ENCODE measurements around the gene STAM. TPM values are rescaled to one million over a fixed set of nuclear protein-coding genes. Genes with fewer than 3 reads are reported as not detected.

STAM gene
- total RNA-seq, 2 experiments from 2014 or later = 12.9 to 18.2 TPM

DNA sequence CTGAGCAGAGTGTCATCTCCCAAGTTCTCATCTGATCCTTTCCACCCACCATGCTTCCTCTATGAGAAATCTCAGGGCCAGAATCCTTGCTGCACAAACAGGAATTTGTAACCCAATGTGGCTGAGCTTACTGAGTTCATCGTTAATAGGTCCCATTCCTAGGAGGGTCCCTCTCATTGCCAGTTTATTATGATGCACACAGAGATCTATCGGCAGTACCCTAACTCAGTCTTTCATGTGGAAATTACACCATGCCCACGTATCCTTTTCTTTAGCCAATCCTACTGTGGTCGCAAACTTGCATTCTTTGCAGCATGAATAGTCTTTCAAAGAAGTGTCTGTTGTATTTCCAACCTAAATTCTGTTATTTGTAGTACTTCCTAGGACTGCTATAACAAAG, 120.2 kb downstream of the STAM start:
- no TSS peak for BruUV-seq (replicated peaks)
- Histone ChIP-seq H3K27ac (ENCODE audit: low read depth, low read length, poor library complexity, severe bottlenecking) (no peak overlapping the region), H3K4me3 (ENCODE audit: low read depth, low read length, poor library complexity, severe bottlenecking) (no peak overlapping the region), H3K79me2 (ENCODE audit: insufficient read depth, low read depth, low read length) (no peaks in the 10 kb centered on the region), H4K20me1 (ENCODE audit: insufficient read depth, low read length) (no peaks in the 10 kb centered on the region), H3K4me1 (ENCODE audit: insufficient read depth, low read length, poor library complexity, severe bottlenecking) (no peaks in the 10 kb centered on the region), H3K9me3 (ENCODE audit: low read length) (no peaks in the 10 kb centered on the region), H3K4me2 (ENCODE audit: low read length) (no peak overlapping the region), H2AFZ (ENCODE audit: low read length) (no peak overlapping the region), H3K9me2 (ENCODE audit: insufficient read depth, low read length) (no peaks in the 10 kb centered on the region), H3K36me3 (ENCODE audit: insufficient read depth, low read length) (no peaks in the 10 kb centered on the region)
- ChIA-PET POLR2A (interaction anchor here (0.5 kb wide), 1 partner anchor 666 kb away, joined by 3 read pairs; no protein-coding TSS in a partner anchor), CTCF (ENCODE audit: unreplicated experiment) (no interaction called here)
- DNase-seq (ENCODE audit: low spot score) = no peak
- TF ChIP-seq CTCF (conservative IDR thresholded peaks at IDR 0.05; ENCODE audit: low read length) (no peak), EZH2phosphoT487 (IDR thresholded peaks at IDR 0.05; ENCODE audit: borderline replicate concordance, low read depth, low read length) (no peak)
- intact Hi-C loops (cut with micrococcal nuclease; ENCODE audit: unreplicated experiment) = no loop called here

GRCh38 chr10:17765602-17766001, 121.7 kb downstream of the STAM start:
- BruUV-seq (replicated peaks) = no TSS peak
- no peak overlapping the region for H3K4me3 ChIP-seq (ENCODE audit: low read depth, low read length, poor library complexity, severe bottlenecking)
- H3K36me3 ChIP-seq (ENCODE audit: insufficient read depth, low read length) = no peaks in the 10 kb centered on the region
- no peaks in the 10 kb centered on the region for H3K79me2 ChIP-seq (ENCODE audit: insufficient read depth, low read depth, low read length)
- no peaks in the 10 kb centered on the region for H3K9me3 ChIP-seq (ENCODE audit: low read length)
- ChIA-PET CTCF (ENCODE audit: unreplicated experiment) (no interaction called here), POLR2A (interaction anchor here (0.6 to 1.0 kb wide), 3 partner anchors 20 to 191 kb away, joined by 3 read pairs; no protein-coding TSS in a partner anchor)
- H2AFZ ChIP-seq (ENCODE audit: low read length) = no peak overlapping the region
- no peak overlapping the region for H3K4me2 ChIP-seq (ENCODE audit: low read length)
- intact Hi-C loops (cut with micrococcal nuclease; ENCODE audit: unreplicated experiment) = no loop called here
- TF ChIP-seq EZH2phosphoT487 (IDR thresholded peaks at IDR 0.05; ENCODE audit: borderline replicate concordance, low read depth, low read length) (no peak), CTCF (conservative IDR thresholded peaks at IDR 0.05; ENCODE audit: low read length) (no peak)
- no peaks in the 10 kb centered on the region for H3K4me1 ChIP-seq (ENCODE audit: insufficient read depth, low read length, poor library complexity, severe bottlenecking)
- H3K9me2 ChIP-seq (ENCODE audit: insufficient read depth, low read length) = no peaks in the 10 kb centered on the region
- no peak overlapping the region for H3K27ac ChIP-seq (ENCODE audit: low read depth, low read length, poor library complexity, severe bottlenecking)
- DNase-seq (ENCODE audit: low spot score) = no peak
- no peaks in the 10 kb centered on the region for H4K20me1 ChIP-seq (ENCODE audit: insufficient read depth, low read length)

Small RNA genes lying within 50 kb of the gene (small RNA-seq; reads per million reads assigned to genes)
- not detected for gene AC069542.2

Other genes starting within 250 kb of the STAM start
- not detected in 2 replicates for gene ST8SIA6, start 189.6 kb upstream of the STAM start, total RNA-seq (2014; rRNA removed; shearing (Covaris generic))
- gene ST8SIA6, start 189.6 kb upstream of the STAM start, total RNA-seq (2022) = not detected in 2 replicates
- not detected in 2 replicates for gene HACD1, start 26.8 kb upstream of the STAM start, total RNA-seq (2014; rRNA removed; shearing (Covaris generic))
- not detected in 2 replicates for gene HACD1, start 26.8 kb upstream of the STAM start, total RNA-seq (2022)
- gene TMEM236, start 108.0 kb downstream of the STAM start, total RNA-seq (2014; rRNA removed; shearing (Covaris generic)) = 0.05 TPM in 1 of 2 replicates, not detected in the other
- 0.06 TPM in 1 of 2 replicates, not detected in the other for gene TMEM236, start 108.0 kb downstream of the STAM start, total RNA-seq (2022)
- not detected in 2 replicates for gene MRC1, start 165.2 kb downstream of the STAM start, total RNA-seq (2014; rRNA removed; shearing (Covaris generic))
- not detected in 2 replicates for gene MRC1, start 165.2 kb downstream of the STAM start, total RNA-seq (2022)